Ishikawa (cell line): ENCODE measurements around the gene CYP11A1.

Source experiments
- CEBPB ChIP-seq: IDR thresholded peaks from 2 replicates; pipeline ENCODE4 v1.6.1; 2012
- CREB1 ChIP-seq: IDR thresholded peaks from 2 replicates; pipeline ENCODE4 v1.6.1; 2012; ENCODE audit warnings: low read depth
- EGR1 ChIP-seq: IDR thresholded peaks from 2 replicates; pipeline ENCODE4 v1.6.1; 2012
- EP300 ChIP-seq: IDR thresholded peaks from 2 replicates; pipeline ENCODE4 v1.6.1; 2012; ENCODE audit warnings: borderline replicate concordance
- FOXM1 ChIP-seq: IDR thresholded peaks from 2 replicates; pipeline ENCODE4 v1.6.1; 2012; ENCODE audit warnings: low read depth, borderline replicate concordance
- NFIC ChIP-seq: IDR thresholded peaks from 2 replicates; pipeline ENCODE4 v1.6.1; 2012
- RAD21 ChIP-seq: IDR thresholded peaks from 2 replicates; pipeline ENCODE4 v1.6.1; 2012; ENCODE audit warnings: low read depth
- REST ChIP-seq: IDR thresholded peaks from 2 replicates; pipeline ENCODE4 v1.6.1; 2012; ENCODE audit warnings: low read depth, mild to moderate bottlenecking
- TAF1 ChIP-seq: IDR thresholded peaks from 2 replicates; pipeline ENCODE4 v1.6.1; 2012; ENCODE audit warnings: low read depth, mild to moderate bottlenecking
- TCF12 ChIP-seq: IDR thresholded peaks from 2 replicates; pipeline ENCODE4 v1.6.1; 2012; ENCODE audit warnings: low read depth
- TEAD4 ChIP-seq: IDR thresholded peaks from 2 replicates; pipeline ENCODE4 v1.6.1; 2012
- YY1 ChIP-seq: IDR thresholded peaks from 2 replicates; pipeline ENCODE4 v1.6.1; 2012; ENCODE audit warnings: low read depth
- ZBTB7A ChIP-seq: IDR thresholded peaks from 2 replicates; pipeline ENCODE4 v1.6.1; 2012; ENCODE audit warnings: low read depth
- TF ChIP-seq, protein P1 (sequence below): IDR thresholded peaks from 2 replicates; pipeline ENCODE4 v1.6.1; 2012
- TF ChIP-seq, protein P2 (sequence below): IDR thresholded peaks from 2 replicates; pipeline ENCODE4 v1.6.1; 2012

CYP11A1 gene

GRCh38 chr15:74394090-74394846, 26.8 kb upstream of the CYP11A1 start:
- TF ChIP-seq, protein P1, sequence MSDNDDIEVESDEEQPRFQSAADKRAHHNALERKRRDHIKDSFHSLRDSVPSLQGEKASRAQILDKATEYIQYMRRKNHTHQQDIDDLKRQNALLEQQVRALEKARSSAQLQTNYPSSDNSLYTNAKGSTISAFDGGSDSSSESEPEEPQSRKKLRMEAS = no peak
- no peak for TF ChIP-seq NFIC
- TF ChIP-seq EGR1 = no peak
- TF ChIP-seq CREB1 = no peak
- no peak for TF ChIP-seq FOXM1
- no peak for TF ChIP-seq REST
- no peak for TF ChIP-seq CEBPB
- TF ChIP-seq TEAD4 = no peak
- TF ChIP-seq EP300 = no peak
- TF ChIP-seq TCF12 = no peak
- TF ChIP-seq, protein P2, sequence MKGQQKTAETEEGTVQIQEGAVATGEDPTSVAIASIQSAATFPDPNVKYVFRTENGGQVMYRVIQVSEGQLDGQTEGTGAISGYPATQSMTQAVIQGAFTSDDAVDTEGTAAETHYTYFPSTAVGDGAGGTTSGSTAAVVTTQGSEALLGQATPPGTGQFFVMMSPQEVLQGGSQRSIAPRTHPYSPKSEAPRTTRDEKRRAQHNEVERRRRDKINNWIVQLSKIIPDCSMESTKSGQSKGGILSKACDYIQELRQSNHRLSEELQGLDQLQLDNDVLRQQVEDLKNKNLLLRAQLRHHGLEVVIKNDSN = no peak

DNA sequence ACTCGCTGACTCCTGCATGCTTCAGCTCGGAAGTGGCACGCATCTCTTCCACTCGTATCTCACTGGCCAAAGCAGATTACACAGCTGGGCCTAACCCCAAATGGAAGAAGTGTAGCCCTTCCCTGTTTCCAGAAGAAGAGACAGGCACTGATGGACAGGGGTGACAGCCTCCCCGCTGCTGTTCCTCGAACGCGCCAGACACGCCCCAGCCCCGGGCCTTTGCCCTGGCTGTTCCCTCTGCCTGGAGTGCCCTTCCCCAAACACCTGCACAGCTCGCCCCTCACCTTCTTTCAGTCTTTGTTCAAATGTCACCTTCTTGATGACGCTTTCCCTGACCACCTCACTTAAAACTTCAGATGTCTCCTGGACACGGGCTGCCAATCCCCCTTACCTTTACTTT, 26.0 kb upstream of the CYP11A1 start:
- TF ChIP-seq CEBPB (no peak), NFIC (no peak), TCF12 (no peak), CREB1 (no peak), EP300 (no peak), TEAD4 (no peak), YY1 (no peak), FOXM1 (no peak), REST (no peak), EGR1 (no peak), TAF1 (no peak), RAD21 (no peak), ZBTB7A (no peak)
- TF ChIP-seq, protein P1 = no peak
- TF ChIP-seq, protein P2 = no peak

DNA sequence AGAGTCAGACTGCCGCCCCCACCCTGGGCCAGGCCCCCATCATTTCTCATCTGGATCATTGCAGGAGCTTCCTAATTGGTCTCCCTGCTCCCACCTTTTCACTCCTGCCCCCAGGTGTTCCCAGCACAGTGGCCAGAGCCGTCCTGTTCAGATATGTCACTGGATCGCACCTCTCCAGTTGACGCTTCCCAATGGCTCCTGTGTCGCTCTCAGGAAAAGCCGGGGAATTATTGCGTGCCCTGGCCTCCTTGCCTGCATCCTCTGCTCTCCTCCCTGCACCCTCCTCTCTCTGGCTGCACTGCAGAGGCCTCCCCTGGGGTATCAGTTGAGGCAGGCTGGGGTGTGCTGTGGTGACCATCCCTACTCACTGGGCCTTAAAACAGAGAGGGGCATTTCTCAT, 25.5 kb upstream of the CYP11A1 start:
- no peak for TF ChIP-seq RAD21
- TF ChIP-seq REST = no peak
- no peak for TF ChIP-seq ZBTB7A
- no peak for TF ChIP-seq EP300
- TF ChIP-seq, protein P2 = no peak
- no peak for TF ChIP-seq EGR1
- no peak for TF ChIP-seq CEBPB
- no peak for TF ChIP-seq CREB1
- TF ChIP-seq TCF12 = no peak
- no peak for TF ChIP-seq NFIC
- TF ChIP-seq YY1 = no peak
- no peak for TF ChIP-seq TEAD4
- no peak for TF ChIP-seq TAF1
- TF ChIP-seq FOXM1 = no peak
- TF ChIP-seq, protein P1 = no peak
